PC-9 (cell line): ENCODE results near the gene SLC38A10. TPM values are rescaled to one million over a fixed set of nuclear protein-coding genes. Genes with fewer than 3 reads are reported as not detected.
A peak's percentile ranks its signal among the peaks of the same experiment; 100 is the strongest.

Experiments
- BruUV-seq: library from RNA; stranded (reverse); fragments of 400-500 nt; replicated peaks from 2 replicates; lab custom pipeline; 2021; lab: Mats Ljungman, UMichigan
- CTCF ChIA-PET: fragments of 300-600 bp; sonication (Branson Sonifier 250); formaldehyde crosslinking; loops from one replicate; lab custom pipeline; 2022; ENCODE audit warnings: antibody characterized with exemption; lab: Charles Lee
- POLR2A ChIA-PET: fragments of 300-600 bp; sonication (Branson Sonifier 250); formaldehyde crosslinking; loops from one replicate; lab custom pipeline; 2022; ENCODE audit warnings: antibody characterized with exemption; ENCODE audit not compliant: unreplicated experiment; lab: Charles Lee
- DNase-seq, 2 experiments: peaks; one replicate each; pipeline versions ENCODE4 v3.0.0 to v3.0.0-alpha.2; 2015 to 2022; ENCODE audit warnings: mixed read lengths in 1 of 2
- H2AFZ ChIP-seq: fragments of 200-600 bp; sonication (generic); 2 replicates; pipeline ENCODE4 v1.8.1; 2017; ENCODE audit warnings: antibody characterized with exemption
- H3F3A ChIP-seq: fragments of 200-600 bp; sonication (generic); 2 replicates; pipeline ENCODE4 v1.8.1; 2017; ENCODE audit warnings: antibody characterized with exemption, mild to moderate bottlenecking, low read depth; ENCODE audit not compliant: insufficient read depth
- H3K27ac ChIP-seq: fragments of 200-600 bp; sonication (generic); 2 replicates; pipeline ENCODE4 v1.6.1; 2016; ENCODE audit warnings: mixed run types
- H3K27me3 ChIP-seq: fragments of 200-600 bp; sonication (generic); 2 replicates; pipeline ENCODE4 v1.6.1; 2016; ENCODE audit warnings: low read depth, mixed run types; ENCODE audit not compliant: insufficient read depth
- H3K36me3 ChIP-seq: fragments of 200-600 bp; sonication (generic); 2 replicates; pipeline ENCODE4 v1.6.1; 2016; ENCODE audit warnings: low read depth, mixed run types
- H3K4me1 ChIP-seq: fragments of 200-600 bp; sonication (generic); replicated peaks from 2 replicates; pipeline ENCODE4 v1.6.1; 2016; ENCODE audit warnings: mixed run types; ENCODE audit not compliant: insufficient read depth
- H3K4me2 ChIP-seq: fragments of 200-600 bp; sonication (generic); 2 replicates; pipeline ENCODE4 v1.6.1; 2017; ENCODE audit warnings: mixed run types
- H3K4me3 ChIP-seq: fragments of 200-600 bp; sonication (generic); 2 replicates; pipeline ENCODE4 v1.6.1; 2016; ENCODE audit warnings: mixed run types
- H3K79me2 ChIP-seq: fragments of 200-600 bp; sonication (generic); 2 replicates; pipeline ENCODE4 v1.6.1; 2017; ENCODE audit warnings: low read depth, mixed run types
- H3K9me2 ChIP-seq: fragments of 200-600 bp; sonication (generic); 2 replicates; pipeline ENCODE4 v1.8.1; 2017; ENCODE audit warnings: mild to moderate bottlenecking; ENCODE audit not compliant: insufficient read depth
- H3K9me3 ChIP-seq: fragments of 200-600 bp; sonication (generic); 2 replicates; pipeline ENCODE4 v1.8.1; 2016; ENCODE audit warnings: low read depth; ENCODE audit not compliant: insufficient read depth
- H4K20me1 ChIP-seq: fragments of 200-600 bp; sonication (generic); 2 replicates; pipeline ENCODE4 v1.8.1; 2017; ENCODE audit not compliant: insufficient read depth
- EZH2 ChIP-seq: fragments of 200-600 bp; sonication (generic); IDR thresholded peaks from 2 replicates; pipeline ENCODE4 v1.8.0; 2017; ENCODE audit warnings: antibody characterized with exemption, low read depth
- intact Hi-C: fragments of 100-400 bp; cut with micrococcal nuclease; formaldehyde crosslinking; loops from one replicate; pipeline ENCODE4 v1.10.0; 2022; ENCODE audit not compliant: unreplicated experiment
- total RNA-seq: library from RNA; stranded (reverse); gene quantifications from 2 replicates; pipeline ENCODE4 v1.2.3, GENCODE V29; 2021
- TF ChIP-seq, protein P1 (sequence below): fragments of 200-600 bp; sonication (generic); conservative IDR thresholded peaks from 2 replicates; pipeline ENCODE4 v1.6.1; 2017; ENCODE audit warnings: mixed run types, antibody characterized with exemption, mild to moderate bottlenecking, moderate library complexity

Gene SLC38A10
- total RNA-seq, 1 experiment from 2014 or later: 127 TPM

GRCh38 chr17:81295676-81296381 is 722 bp upstream of the SLC38A10 start:
- POLR2A ChIA-PET: interaction anchor here (0.6 to 0.8 kb wide), 4 partner anchors 39 to 1507 kb away, joined by 3 to 22 read pairs (median 13); no protein-coding TSS in a partner anchor
- Histone ChIP-seq H3K27ac (peak overlapping the region; percentile 56), H4K20me1 (peaks cover 4% of the 10 kb centered on the region), H3K9me2 (no peaks in the 10 kb centered on the region), H2AFZ (peak overlapping the region; percentile 87), H3K79me2 (peaks cover 40% of the 10 kb centered on the region), H3F3A (peaks cover 8% of the 10 kb centered on the region; the same call in 1 of the 2 replicates), H3K36me3 (no peaks in the 10 kb centered on the region), H3K4me2 (peak overlapping the region; percentile 92), H3K27me3 (no peaks in the 10 kb centered on the region), H3K9me3 (no peaks in the 10 kb centered on the region), H3K4me1 (peaks cover 12% of the 10 kb centered on the region; the same call in 1 of the 2 replicates), H3K4me3 (peak overlapping the region; percentile 87)
- CTCF ChIA-PET: interaction anchor here (0.6 to 0.7 kb wide), 3 partner anchors 10 to 124 kb away, joined by 5 to 28 read pairs (median 8); no protein-coding TSS in a partner anchor
- TF ChIP-seq, protein P1, sequence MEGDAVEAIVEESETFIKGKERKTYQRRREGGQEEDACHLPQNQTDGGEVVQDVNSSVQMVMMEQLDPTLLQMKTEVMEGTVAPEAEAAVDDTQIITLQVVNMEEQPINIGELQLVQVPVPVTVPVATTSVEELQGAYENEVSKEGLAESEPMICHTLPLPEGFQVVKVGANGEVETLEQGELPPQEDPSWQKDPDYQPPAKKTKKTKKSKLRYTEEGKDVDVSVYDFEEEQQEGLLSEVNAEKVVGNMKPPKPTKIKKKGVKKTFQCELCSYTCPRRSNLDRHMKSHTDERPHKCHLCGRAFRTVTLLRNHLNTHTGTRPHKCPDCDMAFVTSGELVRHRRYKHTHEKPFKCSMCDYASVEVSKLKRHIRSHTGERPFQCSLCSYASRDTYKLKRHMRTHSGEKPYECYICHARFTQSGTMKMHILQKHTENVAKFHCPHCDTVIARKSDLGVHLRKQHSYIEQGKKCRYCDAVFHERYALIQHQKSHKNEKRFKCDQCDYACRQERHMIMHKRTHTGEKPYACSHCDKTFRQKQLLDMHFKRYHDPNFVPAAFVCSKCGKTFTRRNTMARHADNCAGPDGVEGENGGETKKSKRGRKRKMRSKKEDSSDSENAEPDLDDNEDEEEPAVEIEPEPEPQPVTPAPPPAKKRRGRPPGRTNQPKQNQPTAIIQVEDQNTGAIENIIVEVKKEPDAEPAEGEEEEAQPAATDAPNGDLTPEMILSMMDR: peak; percentile 43; the same call in 1 of the 2 replicates
- TF ChIP-seq EZH2: no peak
- DNase-seq: peak; percentile 81 to 83
- intact Hi-C loops: loop anchor here (1.0 kb wide), 3 partner anchors 33 to 98 kb away; no protein-coding TSS in a partner anchor
- BruUV-seq: TSS peak; percentile 79

GRCh38 chr17:81294512-81295030 is 536 bp downstream of the SLC38A10 start:
- H3K27ac ChIP-seq: peak overlapping the region; percentile 56
- no peaks in the 10 kb centered on the region for H3K36me3 ChIP-seq
- TF ChIP-seq EZH2: no peak
- TF ChIP-seq, protein P1: no peak
- intact Hi-C loops: loop anchor here (1.0 kb wide), 1 partner anchor 100 kb away; no protein-coding TSS in a partner anchor
- no peaks in the 10 kb centered on the region for H3K9me2 ChIP-seq
- BruUV-seq: no TSS peak
- DNase-seq: peak in 1 of 2 experiments; percentile 42
- peaks cover 13% of the 10 kb centered on the region for H4K20me1 ChIP-seq
- no peaks in the 10 kb centered on the region for H3K27me3 ChIP-seq
- peak overlapping the region; percentile 92 for H3K4me2 ChIP-seq
- POLR2A ChIA-PET: no interaction called here
- peaks cover 12% of the 10 kb centered on the region; the same call in 1 of the 2 replicates for H3K4me1 ChIP-seq
- peaks cover 8% of the 10 kb centered on the region; the same call in 1 of the 2 replicates for H3F3A ChIP-seq
- H3K79me2 ChIP-seq: peaks cover 52% of the 10 kb centered on the region
- CTCF ChIA-PET: interaction anchor here (0.8 kb wide), 1 partner anchor 71 kb away, joined by 3 read pairs; no protein-coding TSS in a partner anchor
- peak overlapping the region; percentile 87 for H2AFZ ChIP-seq
- no peaks in the 10 kb centered on the region for H3K9me3 ChIP-seq
- peak overlapping the region; percentile 87 for H3K4me3 ChIP-seq

DNA sequence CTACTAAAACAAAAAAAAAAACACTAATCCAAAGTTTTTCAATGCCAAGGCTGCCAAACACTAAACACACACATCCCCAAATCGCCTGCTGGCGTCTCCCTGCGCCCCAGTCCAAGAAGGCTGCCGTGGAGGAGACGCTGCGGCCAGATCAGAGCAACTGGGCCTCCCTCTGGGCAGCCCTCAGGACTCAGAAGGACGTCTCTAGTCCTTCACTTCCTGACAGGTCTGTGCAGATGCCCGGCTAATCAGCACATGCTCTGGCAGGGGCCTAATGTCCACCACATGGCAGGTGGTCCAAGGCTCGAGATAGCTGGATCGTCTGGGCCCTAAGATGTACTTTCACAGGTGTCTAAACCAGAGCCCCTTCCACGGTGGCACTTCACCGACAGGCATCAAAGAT is 2.7 kb downstream of the SLC38A10 start:
- Histone ChIP-seq H3K4me3 (no peak overlapping the region), H4K20me1 (peaks cover 16% of the 10 kb centered on the region), H3K27me3 (no peaks in the 10 kb centered on the region), H3K4me2 (no peak overlapping the region), H3K9me3 (no peaks in the 10 kb centered on the region), H3K79me2 (peaks cover 52% of the 10 kb centered on the region), H3F3A (peaks cover 5% of the 10 kb centered on the region; the same call in 1 of the 2 replicates), H3K9me2 (no peaks in the 10 kb centered on the region), H2AFZ (no peak overlapping the region), H3K27ac (no peak overlapping the region), H3K4me1 (peaks cover 12% of the 10 kb centered on the region; the same call in 1 of the 2 replicates), H3K36me3 (no peaks in the 10 kb centered on the region)
- CTCF ChIA-PET: interaction anchor here (0.6 to 0.9 kb wide), 3 partner anchors 87 to 192 kb away, joined by 3 to 9 read pairs (median 4); partner anchors contain the start of gene BAHCC1
- TF ChIP-seq, protein P1: no peak
- TF ChIP-seq EZH2: no peak
- DNase-seq: no peak
- BruUV-seq: no TSS peak
- POLR2A ChIA-PET: interaction anchor here (0.6 kb wide), 2 partner anchors 19 to 53 kb away, joined by 3 read pairs; no protein-coding TSS in a partner anchor
- intact Hi-C loops: no loop called here
